Ascending aorta (tissue), 2 donors: ENCODE results near the gene RPS27A. TPM values are rescaled to one million over a fixed set of nuclear protein-coding genes. Genes with fewer than 3 reads are reported as not detected.
"Not testable (repeated sequence)": the region's sequence is repeated elsewhere in the genome, so short reads cannot be mapped to it uniquely, and the experiment has no call there.

ENCODE experiments used
- DNase-seq, 2 donors: peaks; one replicate each; pipeline ENCODE4 v3.0.0-alpha.2; 2019; ENCODE audit warnings: low spot score in 2 of 2
- H3K27ac ChIP-seq, 2 donors: fragments of 200-600 bp; sonication (generic); one replicate each; pipeline ENCODE4 v1.5.1; 2016 to 2017; ENCODE audit warnings: mild to moderate bottlenecking in 1 of 2
- H3K27me3 ChIP-seq: fragments of 200-600 bp; sonication (generic); one replicate; pipeline ENCODE4 v1.5.1; 2017
- H3K36me3 ChIP-seq, 2 donors: fragments of 200-600 bp; sonication (generic); one replicate each; pipeline ENCODE4 v1.5.1; 2016
- H3K4me1 ChIP-seq, 2 donors: fragments of 200-600 bp; sonication (generic); one replicate each; pipeline ENCODE4 v1.5.1; 2016 to 2017; ENCODE audit warnings: mild to moderate bottlenecking in 1 of 2
- H3K4me3 ChIP-seq, 2 donors: fragments of 200-600 bp; sonication (generic); one replicate each; pipeline ENCODE4 v1.5.1; 2016 to 2017; ENCODE audit warnings: mild to moderate bottlenecking in 1 of 2
- H3K9me3 ChIP-seq, 2 donors: fragments of 200-600 bp; sonication (generic); one replicate each; pipeline ENCODE4 v1.5.1; 2016
- CTCF ChIP-seq, 3 experiments: fragments of 200-600 bp in 2 of 3; fragments of 450-650 bp in 1 of 3; sonication (generic) in 2 of 3; IDR thresholded peaks; one replicate each; pipeline ENCODE4 v1.5.1; 2016 to 2019; ENCODE audit warnings: antibody characterized with exemption in 3 of 3, mild to moderate bottlenecking in 1 of 3, moderate library complexity in 1 of 3
- intact Hi-C: fragments of 100-400 bp; cut with DNase I; formaldehyde crosslinking; loops from one replicate; pipeline ENCODE4 v1.15.1; 2023
- total RNA-seq: library from RNA; depleted of rRNA; stranded (reverse); fragments of >200 nt; gene quantifications from one replicate; pipeline ENCODE4 v1.1.0, GENCODE V29; 2016

RPS27A gene
- total RNA-seq, 1 donor from 2014 or later, result 262 TPM

GRCh38 chr2:55233658-55233940 is 1.1 kb downstream of the RPS27A start:
- TF ChIP-seq CTCF (IDR thresholded peaks at IDR 0.05), result no peak
- Histone ChIP-seq H3K36me3 (peaks cover 27 to 42% of the 10 kb centered on the region in 2 donors), H3K27ac (peak overlapping the region; percentile 84 to 90), H3K4me3 (peak overlapping the region; percentile 69 to 86), H3K9me3 (no peaks in the 10 kb centered on the region), H3K27me3 (no peaks in the 10 kb centered on the region), H3K4me1 (peaks cover 7 to 20% of the 10 kb centered on the region in 2 donors)
- DNase-seq, result no peak
- intact Hi-C loops, result loop anchor here (2.0 to 10.0 kb wide), 4 partner anchors 49 to 1119 kb away; partner anchors contain the start of genes ACYP2 and CCDC88A

GRCh38 chr2:55235724-55236538 is 3.4 kb downstream of the RPS27A start:
- Histone ChIP-seq H3K9me3 (no peaks in the 10 kb centered on the region), H3K4me3 (no peak overlapping the region), H3K27me3 (no peaks in the 10 kb centered on the region), H3K27ac (no peak overlapping the region), H3K4me1 (peaks cover 7 to 20% of the 10 kb centered on the region in 2 donors), H3K36me3 (peaks cover 33 to 63% of the 10 kb centered on the region in 2 donors)
- no peak for TF ChIP-seq CTCF (IDR thresholded peaks at IDR 0.05)
- no peak for DNase-seq
- intact Hi-C loops, result loop anchor here (10.0 kb wide), 1 partner anchor 1121 kb away; the partner anchor contains the start of gene ACYP2

GRCh38 chr2:55236992-55237543 is 4.6 kb downstream of the RPS27A start:
- Histone ChIP-seq H3K9me3 (no peaks in the 10 kb centered on the region), H3K27ac (no peak overlapping the region), H3K36me3 (peaks cover 33 to 65% of the 10 kb centered on the region in 2 donors), H3K4me1 (peaks cover 7 to 20% of the 10 kb centered on the region in 2 donors), H3K4me3 (no peak overlapping the region), H3K27me3 (no peaks in the 10 kb centered on the region)
- no peak for DNase-seq
- intact Hi-C loops, result loop anchor here (10.0 kb wide), 1 partner anchor 1122 kb away; the partner anchor contains the start of gene ACYP2
- TF ChIP-seq CTCF (IDR thresholded peaks at IDR 0.05), result no peak

- Histone ChIP-seq H3K27ac (no peak overlapping the region), H3K9me3 (no peaks in the 10 kb centered on the region), H3K36me3 (peaks cover 35 to 66% of the 10 kb centered on the region in 2 donors), H3K27me3 (no peaks in the 10 kb centered on the region), H3K4me1 (peaks cover 0 to 5% of the 10 kb centered on the region in 2 donors), H3K4me3 (no peak overlapping the region)
- no peak for DNase-seq
- no peak for TF ChIP-seq CTCF (IDR thresholded peaks at IDR 0.05)
- intact Hi-C loops, result loop anchor here (10.0 kb wide), 1 partner anchor 1125 kb away; the partner anchor contains the start of gene ACYP2
Measured at GRCh38 chr2:55239656-55240222, 7.3 kb downstream of the RPS27A start.

- H3K27me3 ChIP-seq, intact Hi-C loops, H3K4me1 ChIP-seq, DNase-seq, H3K27ac ChIP-seq, H3K4me3 ChIP-seq, H3K9me3 ChIP-seq: not testable (repeated sequence)
- H3K36me3 ChIP-seq, result peaks cover 26 to 64% of the 10 kb centered on the region in 2 donors
Measured at GRCh38 chr2:55241582-55241981, 9.1 kb downstream of the RPS27A start.

GRCh38 chr2:55242617-55243016 is 10.1 kb downstream of the RPS27A start:
- intact Hi-C loops, result no loop called here
- no peak for TF ChIP-seq CTCF (IDR thresholded peaks at IDR 0.05)

More at GRCh38 chr2:55242617-55243016, 10.1 kb downstream of the RPS27A start:
- no peaks in the 10 kb centered on the region for H3K9me3 ChIP-seq
- no peak overlapping the region for H3K27ac ChIP-seq
- H3K4me1 ChIP-seq, result no peaks in the 10 kb centered on the region
- no peak for DNase-seq
- H3K4me3 ChIP-seq, result no peak overlapping the region
- peaks cover 22 to 62% of the 10 kb centered on the region in 2 donors for H3K36me3 ChIP-seq
- no peaks in the 10 kb centered on the region for H3K27me3 ChIP-seq
